Prostate gland (tissue), 2 donors: Measurements from ENCODE around the gene PNPLA7. TPM values are rescaled to one million over a fixed set of nuclear protein-coding genes. Genes with fewer than 3 reads are reported as not detected.
A peak's percentile ranks its signal among the peaks of the same experiment; 100 is the strongest.

ENCODE experiments used
- DNase-seq: peaks from one replicate; pipeline ENCODE4 v3.0.0-alpha.2; 2019; ENCODE audit warnings: low spot score
- H3K27ac ChIP-seq, 2 donors: fragments of 200-600 bp; sonication (generic); 2 replicates each; pipeline ENCODE4 v1.5.1; 2017 to 2019
- H3K27me3 ChIP-seq: fragments of 200-600 bp; sonication (generic); replicated peaks from 2 replicates; pipeline ENCODE4 v1.5.1; 2019; ENCODE audit not compliant: insufficient read depth
- H3K36me3 ChIP-seq, 2 donors: fragments of 200-600 bp; sonication (generic); 1 replicate in 1 of 2; 2 replicates in 1 of 2; pipeline versions ENCODE4 v1.5.1 to v1.8.1; 2017 to 2019
- H3K4me1 ChIP-seq: fragments of 200-600 bp; sonication (generic); replicated peaks from 2 replicates; pipeline ENCODE4 v1.5.1; 2019
- H3K4me3 ChIP-seq, 2 donors: fragments of 200-600 bp; sonication (generic); 2 replicates each; pipeline ENCODE4 v1.5.1; 2017 to 2019
- H3K9me3 ChIP-seq: fragments of 200-600 bp; sonication (generic); 2 replicates; pipeline ENCODE4 v1.5.1; 2017
- CTCF ChIP-seq, 4 experiments: fragments of 200-600 bp in 2 of 4; fragments of 450-650 bp in 2 of 4; sonication (generic) in 2 of 4; IDR thresholded peaks; 1 replicate in 3 of 4; 2 replicates in 1 of 4; pipeline ENCODE4 v1.5.1; 2016 to 2019; ENCODE audit warnings: antibody characterized with exemption in 4 of 4, mild to moderate bottlenecking in 2 of 4, moderate library complexity in 2 of 4
- POLR2A ChIP-seq: fragments of 450-650 bp; IDR thresholded peaks from one replicate; pipeline ENCODE4 v1.6.1; 2016; ENCODE audit warnings: antibody characterized with exemption, mild to moderate bottlenecking
- POLR2AphosphoS5 ChIP-seq: sonication (generic); formaldehyde crosslinking; IDR thresholded peaks from one replicate; pipeline ENCODE4 v1.6.1; 2017; ENCODE audit warnings: antibody characterized with exemption
- WGBS: methylation state at CpG from one replicate; pipeline ENCODE4 v1.1.5; 2018; 5-methylcytosine and 5-hydroxymethylcytosine counted together
- intact Hi-C: fragments of 100-400 bp; cut with DNase I; formaldehyde crosslinking; loops from one replicate; pipeline ENCODE4 v1.14.2; 2022
- total RNA-seq, 2 donors: library from RNA; depleted of rRNA; stranded (reverse); fragments of >200 nt; gene quantifications; one replicate each; pipeline ENCODE4 v1.1.0, GENCODE V29; 2016

PNPLA7 gene
- total RNA-seq, 2 donors from 2014 or later = 34.2 to 64.3 TPM

GRCh38 chr9:137564817-137565411 is 14.7 kb upstream of the PNPLA7 start:
- no peaks in the 10 kb centered on the region for H3K4me1 ChIP-seq

GRCh38 chr9:137564134-137564533 is 13.9 kb upstream of the PNPLA7 start:
- no peak overlapping the region for H3K4me3 ChIP-seq
- intact Hi-C loops = no loop called here
- H3K27me3 ChIP-seq = no peaks in the 10 kb centered on the region
- peaks cover 0 to 10% of the 10 kb centered on the region in 2 donors for H3K36me3 ChIP-seq
- H3K9me3 ChIP-seq = no peaks in the 10 kb centered on the region
- no peak for DNase-seq
- no peak overlapping the region for H3K27ac ChIP-seq
- TF ChIP-seq CTCF (IDR thresholded peaks at IDR 0.05) (no peak), POLR2AphosphoS5 (no peak), POLR2A (no peak)
- no peaks in the 10 kb centered on the region for H3K4me1 ChIP-seq
- WGBS = 89% methylated on average over 10 of the region's 10 CpGs

More at GRCh38 chr9:137564817-137565411, 14.7 kb upstream of the PNPLA7 start:
- no peak overlapping the region for H3K27ac ChIP-seq
- intact Hi-C loops = no loop called here
- TF ChIP-seq POLR2A (no peak), CTCF (IDR thresholded peaks at IDR 0.05) (no peak), POLR2AphosphoS5 (no peak)
- no peaks in the 10 kb centered on the region for H3K27me3 ChIP-seq
- H3K36me3 ChIP-seq = peaks cover 0 to 10% of the 10 kb centered on the region in 2 donors
- no peak for DNase-seq
- 87% methylated on average over 16 of the region's 18 CpGs for WGBS
- no peak overlapping the region for H3K4me3 ChIP-seq
- H3K9me3 ChIP-seq = no peaks in the 10 kb centered on the region

- intact Hi-C loops = no loop called here
- H3K27ac ChIP-seq = no peak overlapping the region
- H3K36me3 ChIP-seq = no peaks in the 10 kb centered on the region
- no peaks in the 10 kb centered on the region for H3K4me1 ChIP-seq
- WGBS = 96% methylated on average over 4 of the region's 4 CpGs
- no peaks in the 10 kb centered on the region for H3K9me3 ChIP-seq
- H3K4me3 ChIP-seq = no peak overlapping the region
- DNase-seq = no peak
- H3K27me3 ChIP-seq = no peaks in the 10 kb centered on the region
- no peak for TF ChIP-seq POLR2A
- TF ChIP-seq POLR2AphosphoS5 = no peak
- TF ChIP-seq CTCF (IDR thresholded peaks at IDR 0.05) = no peak
Observed at GRCh38 chr9:137558127-137558526, 7.9 kb upstream of the PNPLA7 start.

- Histone ChIP-seq H3K27me3 (no peaks in the 10 kb centered on the region), H3K4me3 (no peak overlapping the region), H3K27ac (peak overlapping the region in 1 of 2 donors; percentile 46), H3K4me1 (peaks cover 4% of the 10 kb centered on the region), H3K36me3 (no peaks in the 10 kb centered on the region), H3K9me3 (no peaks in the 10 kb centered on the region)
- WGBS = 69% methylated on average over 24 of the region's 24 CpGs
- intact Hi-C loops = no loop called here
- TF ChIP-seq POLR2AphosphoS5 (peak; percentile 61), CTCF (IDR thresholded peaks at IDR 0.05) (no peak)
- peak; percentile 63 for DNase-seq
Observed at GRCh38 chr9:137556069-137556838, 6.1 kb upstream of the PNPLA7 start.

GRCh38 chr9:137555179-137555578 is 5.0 kb upstream of the PNPLA7 start:
- intact Hi-C loops = no loop called here
- Histone ChIP-seq H3K36me3 (no peaks in the 10 kb centered on the region), H3K27me3 (no peaks in the 10 kb centered on the region), H3K27ac (no peak overlapping the region), H3K4me1 (peaks cover 4% of the 10 kb centered on the region), H3K4me3 (no peak overlapping the region), H3K9me3 (no peaks in the 10 kb centered on the region)
- WGBS = 85% methylated on average over 10 of the region's 10 CpGs
- DNase-seq = no peak
- TF ChIP-seq POLR2A = no peak
- TF ChIP-seq CTCF (IDR thresholded peaks at IDR 0.05) = no peak
- no peak for TF ChIP-seq POLR2AphosphoS5
